Testis (tissue), 3 donors: Measurements from ENCODE around the gene CACNA1C. TPM values are rescaled to one million over a fixed set of nuclear protein-coding genes. Genes with fewer than 3 reads are reported as not detected.

ENCODE experiments used
- DNase-seq: peaks from one replicate; pipeline ENCODE4 v3.0.0-alpha.2; 2019
- H3K27ac ChIP-seq, 2 donors: fragments of 200-600 bp; sonication (generic); one replicate each; pipeline ENCODE4 v1.5.1; 2019
- H3K27me3 ChIP-seq: fragments of 200-600 bp; sonication (generic); one replicate; pipeline ENCODE4 v1.5.1; 2019
- H3K36me3 ChIP-seq: fragments of 200-600 bp; sonication (generic); one replicate; pipeline ENCODE4 v1.5.1; 2017; ENCODE audit warnings: low read depth; ENCODE audit errors: missing control alignments
- H3K4me1 ChIP-seq: fragments of 200-600 bp; sonication (generic); one replicate; pipeline ENCODE4 v1.5.1; 2019
- H3K4me3 ChIP-seq, 2 donors: fragments of 200-600 bp; sonication (generic); one replicate each; pipeline ENCODE4 v1.5.1; 2017 to 2019
- H3K9me3 ChIP-seq: fragments of 200-600 bp; sonication (generic); one replicate; pipeline ENCODE4 v1.5.1; 2017
- POLR2A ChIP-seq: fragments of 450-650 bp; IDR thresholded peaks from one replicate; pipeline ENCODE4 v1.6.1; 2017; ENCODE audit warnings: antibody characterized with exemption, mild to moderate bottlenecking, moderate library complexity
- WGBS, 2 donors: methylation state at CpG; one replicate each; pipeline ENCODE4 v1.1.5; 2018; 5-methylcytosine and 5-hydroxymethylcytosine counted together
- intact Hi-C: fragments of 100-400 bp; cut with DNase I; formaldehyde crosslinking; loops from one replicate; pipeline ENCODE4 v1.15.1; 2023; ENCODE audit warnings: low total_unique reads
- polyA plus RNA-seq: library from polyadenylated mRNA; stranded (reverse); fragments of 350-450 nt; fragmentation: Illumina TruSeq; extraction: RNeasy Lipid Tissue Mini Kit (QIAGEN cat#74804); gene quantifications from one replicate; pipeline ENCODE4 v1.2.3, GENCODE V29; 2014; ENCODE audit warnings: low read depth, low replicate concordance; ENCODE audit not compliant: insufficient read depth
- total RNA-seq, 2 donors: library from RNA; depleted of rRNA; stranded (reverse); fragments of >200 nt; gene quantifications; one replicate each; pipeline ENCODE4 v1.2.3, GENCODE V29; 2016
- TF ChIP-seq, protein P1 (sequence below), 3 experiments: fragments of 450-650 bp in 2 of 3; fragments of 200-600 bp in 1 of 3; sonication (generic) in 1 of 3; IDR thresholded peaks; one replicate each; pipeline ENCODE4 v1.5.1; 2016 to 2019; ENCODE audit warnings: antibody characterized with exemption in 3 of 3, mild to moderate bottlenecking in 2 of 3, moderate library complexity in 1 of 3

Gene CACNA1C
- total and polyA plus RNA-seq, 3 donors from 2014 or later, result 20.3 to 36.8 (median 32.0) TPM

DNA sequence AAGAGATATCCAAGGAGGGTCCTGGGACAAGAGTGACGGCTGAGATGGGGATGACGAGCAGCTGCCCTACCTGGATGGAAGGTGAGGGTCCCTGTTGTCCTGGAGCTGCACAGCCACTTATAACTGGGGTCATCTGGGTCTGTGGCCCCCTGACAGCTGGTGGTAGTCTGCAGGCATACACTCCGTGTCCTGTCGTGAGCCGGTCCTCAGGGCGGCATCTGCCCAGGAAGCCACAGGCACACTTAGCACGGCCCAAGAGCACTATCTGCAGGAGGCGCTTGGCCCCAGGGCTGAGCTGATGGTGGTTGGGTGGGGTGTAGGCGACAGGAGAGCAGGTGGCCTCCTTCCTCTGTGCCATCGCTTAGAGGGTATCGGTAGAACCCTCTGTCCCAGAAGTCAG lies 248.1 kb downstream of the CACNA1C start:
- no peak overlapping the region for H3K4me3 ChIP-seq
- H3K9me3 ChIP-seq, result no peaks in the 10 kb centered on the region
- no peaks in the 10 kb centered on the region for H3K4me1 ChIP-seq
- no peak for TF ChIP-seq POLR2A
- TF ChIP-seq, protein P1, sequence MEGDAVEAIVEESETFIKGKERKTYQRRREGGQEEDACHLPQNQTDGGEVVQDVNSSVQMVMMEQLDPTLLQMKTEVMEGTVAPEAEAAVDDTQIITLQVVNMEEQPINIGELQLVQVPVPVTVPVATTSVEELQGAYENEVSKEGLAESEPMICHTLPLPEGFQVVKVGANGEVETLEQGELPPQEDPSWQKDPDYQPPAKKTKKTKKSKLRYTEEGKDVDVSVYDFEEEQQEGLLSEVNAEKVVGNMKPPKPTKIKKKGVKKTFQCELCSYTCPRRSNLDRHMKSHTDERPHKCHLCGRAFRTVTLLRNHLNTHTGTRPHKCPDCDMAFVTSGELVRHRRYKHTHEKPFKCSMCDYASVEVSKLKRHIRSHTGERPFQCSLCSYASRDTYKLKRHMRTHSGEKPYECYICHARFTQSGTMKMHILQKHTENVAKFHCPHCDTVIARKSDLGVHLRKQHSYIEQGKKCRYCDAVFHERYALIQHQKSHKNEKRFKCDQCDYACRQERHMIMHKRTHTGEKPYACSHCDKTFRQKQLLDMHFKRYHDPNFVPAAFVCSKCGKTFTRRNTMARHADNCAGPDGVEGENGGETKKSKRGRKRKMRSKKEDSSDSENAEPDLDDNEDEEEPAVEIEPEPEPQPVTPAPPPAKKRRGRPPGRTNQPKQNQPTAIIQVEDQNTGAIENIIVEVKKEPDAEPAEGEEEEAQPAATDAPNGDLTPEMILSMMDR (IDR thresholded peaks at IDR 0.05), result no peak
- no peak overlapping the region for H3K27ac ChIP-seq
- intact Hi-C loops, result no loop called here
- H3K27me3 ChIP-seq, result no peaks in the 10 kb centered on the region
- H3K36me3 ChIP-seq, result no peaks in the 10 kb centered on the region
- 81 to 94% methylated on average over 3 to 11 of the region's 11 CpGs for WGBS, 2 donors
- DNase-seq, result no peak

GRCh38 chr12:2301531-2302461 lies 249.0 kb downstream of the CACNA1C start:
- Histone ChIP-seq H3K4me1 (no peaks in the 10 kb centered on the region), H3K27ac (no peak overlapping the region), H3K36me3 (no peaks in the 10 kb centered on the region), H3K27me3 (no peaks in the 10 kb centered on the region), H3K9me3 (no peaks in the 10 kb centered on the region), H3K4me3 (no peak overlapping the region)
- intact Hi-C loops, result no loop called here
- no peak for DNase-seq
- no peak for TF ChIP-seq POLR2A
- TF ChIP-seq, protein P1 (IDR thresholded peaks at IDR 0.05), result no peak
- 73 to 76% methylated on average over 14 of the region's 14 CpGs for WGBS, 2 donors

- H3K9me3 ChIP-seq, result no peaks in the 10 kb centered on the region
- TF ChIP-seq, protein P1 (IDR thresholded peaks at IDR 0.05), result no peak
- TF ChIP-seq POLR2A, result no peak
- no peak for DNase-seq
- intact Hi-C loops, result no loop called here
- WGBS, 2 donors, result 84 to 93% methylated on average over 17 to 21 of the region's 21 CpGs
- no peak overlapping the region for H3K27ac ChIP-seq
- H3K27me3 ChIP-seq, result no peaks in the 10 kb centered on the region
- H3K4me1 ChIP-seq, result no peaks in the 10 kb centered on the region
- no peak overlapping the region for H3K4me3 ChIP-seq
- no peaks in the 10 kb centered on the region for H3K36me3 ChIP-seq
Observed at GRCh38 chr12:2302711-2303580, 250.2 kb downstream of the CACNA1C start.

DNA sequence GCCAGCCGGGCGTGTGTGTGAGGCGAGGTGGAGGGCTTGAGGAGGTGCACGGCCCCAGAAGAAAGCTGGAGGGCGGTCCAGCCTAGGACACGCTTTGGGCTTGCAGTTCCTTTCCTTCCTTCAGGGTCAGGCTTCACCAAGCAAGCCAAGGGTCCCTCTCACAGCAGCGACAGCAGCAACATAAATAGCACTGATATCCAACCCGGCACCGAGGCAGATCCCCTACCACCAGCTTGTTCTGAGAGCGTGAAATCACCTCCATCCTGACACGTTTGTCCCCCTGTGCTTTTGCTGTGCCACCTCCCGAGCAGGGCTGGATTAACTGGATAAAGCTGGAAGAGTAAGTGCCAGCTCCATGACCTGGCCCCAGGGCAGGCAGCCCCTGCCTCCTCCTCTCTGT lies 251.4 kb downstream of the CACNA1C start:
- H3K4me3 ChIP-seq, result no peak overlapping the region
- H3K36me3 ChIP-seq, result no peaks in the 10 kb centered on the region
- no peaks in the 10 kb centered on the region for H3K27me3 ChIP-seq
- no peak overlapping the region for H3K27ac ChIP-seq
- TF ChIP-seq, protein P1 (IDR thresholded peaks at IDR 0.05), result no peak
- no peak for TF ChIP-seq POLR2A
- intact Hi-C loops, result no loop called here
- no peak for DNase-seq
- no peaks in the 10 kb centered on the region for H3K9me3 ChIP-seq
- 81 to 83% methylated on average over 9 to 12 of the region's 12 CpGs for WGBS, 2 donors
- no peaks in the 10 kb centered on the region for H3K4me1 ChIP-seq
